ENCODE data around the gene S100A1. TPM values are rescaled to one million over a fixed set of nuclear protein-coding genes. Genes with fewer than 3 reads are reported as not detected.
A peak's percentile ranks its signal among the peaks of the same experiment; 100 is the strongest.

S100A1 gene
- total RNA-seq, 3 donors from 2014 or later (not counting 1 experiment from before 2014, with no cell fraction given) = not detected

- Histone ChIP-seq H3K9me3 (ENCODE audit: control insufficient read depth, insufficient read depth, low read length) (no peaks in the 10 kb centered on the region), H3K36me3 (ENCODE audit: control insufficient read depth, insufficient read depth, low read length) (peaks cover 5% of the 10 kb centered on the region), H3K27ac (ENCODE audit: low read length) (no peak overlapping the region), H3K4me1 (ENCODE audit: control insufficient read depth, insufficient read depth, low read length) (peaks cover 39% of the 10 kb centered on the region), H3K27me3 (ENCODE audit: control insufficient read depth, insufficient read depth, low read length) (no peaks in the 10 kb centered on the region), H3K4me3 (ENCODE audit: low read length) (no peak overlapping the region)
- Mint-ChIP-seq H3K27me3 (ENCODE audit: low read depth in 2 of 2) (peaks cover 6% of the 10 kb centered on the region in 2 donors), H3K4me1 (peaks cover 26 to 30% of the 10 kb centered on the region in 2 donors), H3K4me3 (no peak overlapping the region), H3K36me3 (no peaks in the 10 kb centered on the region), H3K27ac (no peak overlapping the region), H3K9me3 (no peaks in the 10 kb centered on the region)
- intact Hi-C loops (cut with micrococcal nuclease) = loop anchor here (5.0 kb wide), 1 partner anchor 361 kb away; the partner anchor contains the start of gene RPS27
- no peak for ATAC-seq
- no peak for DNase-seq
- TF ChIP-seq, protein P1, sequence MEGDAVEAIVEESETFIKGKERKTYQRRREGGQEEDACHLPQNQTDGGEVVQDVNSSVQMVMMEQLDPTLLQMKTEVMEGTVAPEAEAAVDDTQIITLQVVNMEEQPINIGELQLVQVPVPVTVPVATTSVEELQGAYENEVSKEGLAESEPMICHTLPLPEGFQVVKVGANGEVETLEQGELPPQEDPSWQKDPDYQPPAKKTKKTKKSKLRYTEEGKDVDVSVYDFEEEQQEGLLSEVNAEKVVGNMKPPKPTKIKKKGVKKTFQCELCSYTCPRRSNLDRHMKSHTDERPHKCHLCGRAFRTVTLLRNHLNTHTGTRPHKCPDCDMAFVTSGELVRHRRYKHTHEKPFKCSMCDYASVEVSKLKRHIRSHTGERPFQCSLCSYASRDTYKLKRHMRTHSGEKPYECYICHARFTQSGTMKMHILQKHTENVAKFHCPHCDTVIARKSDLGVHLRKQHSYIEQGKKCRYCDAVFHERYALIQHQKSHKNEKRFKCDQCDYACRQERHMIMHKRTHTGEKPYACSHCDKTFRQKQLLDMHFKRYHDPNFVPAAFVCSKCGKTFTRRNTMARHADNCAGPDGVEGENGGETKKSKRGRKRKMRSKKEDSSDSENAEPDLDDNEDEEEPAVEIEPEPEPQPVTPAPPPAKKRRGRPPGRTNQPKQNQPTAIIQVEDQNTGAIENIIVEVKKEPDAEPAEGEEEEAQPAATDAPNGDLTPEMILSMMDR (IDR thresholded peaks at IDR 0.05) = no peak
- WGBS (ENCODE audit: insufficient coverage) = 87% methylated on average over 7 of the region's 10 CpGs
Measured at GRCh38 chr1:153631047-153632022, 3.1 kb downstream of the S100A1 start.

- Histone ChIP-seq H3K36me3 (ENCODE audit: control insufficient read depth, insufficient read depth, low read length) (peaks cover 24% of the 10 kb centered on the region), H3K27me3 (ENCODE audit: control insufficient read depth, insufficient read depth, low read length) (no peaks in the 10 kb centered on the region), H3K4me3 (ENCODE audit: low read length) (peak overlapping the region; percentile 72), H3K9me3 (ENCODE audit: control insufficient read depth, insufficient read depth, low read length) (no peaks in the 10 kb centered on the region), H3K4me1 (ENCODE audit: control insufficient read depth, insufficient read depth, low read length) (peaks cover 24% of the 10 kb centered on the region), H3K27ac (ENCODE audit: low read length) (peak overlapping the region; percentile 91)
- Mint-ChIP-seq H3K9me3 (no peaks in the 10 kb centered on the region), H3K27ac (peak overlapping the region; percentile 98 to 99), H3K4me3 (peak overlapping the region; percentile 99), H3K27me3 (ENCODE audit: low read depth in 2 of 2) (no peaks in the 10 kb centered on the region), H3K4me1 (peaks cover 24 to 34% of the 10 kb centered on the region in 2 donors), H3K36me3 (peaks cover 7% of the 10 kb centered on the region)
- no peak for ATAC-seq
- 85% methylated on average over 17 of the region's 18 CpGs for WGBS (ENCODE audit: insufficient coverage)
- TF ChIP-seq, protein P1 (IDR thresholded peaks at IDR 0.05) = no peak
- DNase-seq = no peak
- intact Hi-C loops (cut with micrococcal nuclease) = loop anchor here (5.0 kb wide), 1 partner anchor 359 kb away; the partner anchor contains the start of gene RPS27
Measured at GRCh38 chr1:153633161-153633753, 5.0 kb downstream of the S100A1 start.

DNA sequence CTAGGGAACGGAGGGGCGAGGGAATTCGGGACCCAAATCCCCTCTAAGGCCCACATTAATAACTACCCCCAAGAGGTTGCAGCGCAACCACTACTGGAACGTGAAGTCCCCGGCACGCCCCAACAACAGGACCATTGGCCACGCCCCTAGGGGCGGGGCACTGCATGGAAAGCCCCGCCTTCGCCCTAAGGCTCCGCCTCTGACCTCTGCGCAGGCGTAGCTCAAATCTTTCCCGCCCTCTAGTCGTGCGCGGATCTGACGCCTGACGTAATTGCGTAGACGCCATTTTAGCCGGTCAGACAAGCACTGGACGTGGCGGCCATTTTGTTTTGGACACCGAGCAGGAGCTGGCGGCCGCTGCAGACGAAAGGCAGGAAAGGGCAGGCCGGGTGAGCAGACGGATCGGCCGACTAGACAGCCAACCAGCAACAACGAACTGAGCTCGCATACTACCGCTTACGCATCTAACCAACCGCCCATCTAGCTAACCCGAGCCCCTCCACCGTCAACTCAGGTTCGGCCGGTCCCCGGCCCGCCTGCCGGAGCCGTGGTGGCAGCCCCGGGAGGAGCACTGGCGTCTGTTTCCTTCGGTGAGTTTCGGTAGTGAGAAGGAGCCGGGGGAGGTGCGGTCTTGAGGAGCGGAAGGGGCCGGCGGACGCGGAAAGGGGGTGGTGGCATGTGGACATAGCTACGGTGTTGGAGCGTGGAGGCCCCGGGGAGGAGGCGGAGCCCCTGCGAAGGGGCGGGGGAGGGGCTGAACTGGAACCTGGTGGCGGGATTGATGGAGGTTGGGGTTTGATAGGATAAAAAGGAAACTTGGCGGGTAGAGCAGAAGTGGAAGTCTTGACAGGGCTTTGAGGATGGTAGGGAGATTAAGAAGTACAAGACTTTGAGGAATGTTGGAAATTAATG, 5.8 kb downstream of the S100A1 start, which contains the start of gene CHTOP:
CHTOP (plus strand) TSS at position 313 of the 912 bp plus-strand sequence. CDS start 2,523 bp downstream, outside the sequence.
- WGBS (ENCODE audit: insufficient coverage) = 3% methylated on average over 64 of the region's 65 CpGs
- Mint-ChIP-seq H3K36me3 (peaks cover 7% of the 10 kb centered on the region), H3K9me3 (no peaks in the 10 kb centered on the region), H3K27me3 (ENCODE audit: low read depth in 2 of 2) (no peaks in the 10 kb centered on the region), H3K27ac (peak within 1 kb of the TSS; percentile 98 to 99), H3K4me1 (peaks cover 24 to 34% of the 10 kb centered on the region in 2 donors), H3K4me3 (peak within 1 kb of the TSS; percentile 99)
- intact Hi-C loops (cut with micrococcal nuclease) = loop anchor here (2.0 to 5.0 kb wide), 3 partner anchors 37 to 358 kb away; partner anchors contain the start of genes ILF2 and RPS27
- H3K4me3 ChIP-seq (ENCODE audit: low read length) = peak within 1 kb of the TSS; percentile 72
- TF ChIP-seq, protein P1 (IDR thresholded peaks at IDR 0.05) = no peak
- no peaks in the 10 kb centered on the region for H3K9me3 ChIP-seq (ENCODE audit: control insufficient read depth, insufficient read depth, low read length)
- H3K4me1 ChIP-seq (ENCODE audit: control insufficient read depth, insufficient read depth, low read length) = peaks cover 24% of the 10 kb centered on the region
- H3K27ac ChIP-seq (ENCODE audit: low read length) = peak within 1 kb of the TSS; percentile 91
- ATAC-seq = peak; percentile 86 to 97 (median 88)
- peaks cover 30% of the 10 kb centered on the region for H3K36me3 ChIP-seq (ENCODE audit: control insufficient read depth, insufficient read depth, low read length)
- no peaks in the 10 kb centered on the region for H3K27me3 ChIP-seq (ENCODE audit: control insufficient read depth, insufficient read depth, low read length)
- DNase-seq = peak; percentile 98 to 99

Data from natural killer cell (primary cell).